HepG2 (cell line): Measurements from ENCODE around the gene SIK3. TPM values are rescaled to one million over a fixed set of nuclear protein-coding genes. Genes with fewer than 3 reads are reported as not detected.

Experiments
- BRD4 ChIP-seq: sonication (generic); formaldehyde crosslinking; IDR thresholded peaks from 2 replicates; pipeline ENCODE4 v1.4.0; 2020; ENCODE audit warnings: missing genetic modification reagents
- GATAD1 ChIP-seq: IDR thresholded peaks from 2 replicates; pipeline ENCODE4 v1.6.1; 2016; ENCODE audit warnings: missing genetic modification reagents, missing compliant biosample characterization
- HOXA9 ChIP-seq: sonication (generic); formaldehyde crosslinking; IDR thresholded peaks from 2 replicates; pipeline ENCODE4 v1.8.1; 2022; ENCODE audit warnings: missing genetic modification reagents, mild to moderate bottlenecking, moderate library complexity, borderline replicate concordance
- JUN ChIP-seq: sonication (generic); formaldehyde crosslinking; IDR thresholded peaks from 2 replicates; pipeline ENCODE4 v1.4.0; 2020; ENCODE audit warnings: mild to moderate bottlenecking, missing genetic modification reagents
- KDM3A ChIP-seq: IDR thresholded peaks from 2 replicates; pipeline ENCODE4 v1.6.1; 2018; ENCODE audit warnings: low read depth, missing compliant biosample characterization
- KDM5B ChIP-seq: sonication (generic); formaldehyde crosslinking; IDR thresholded peaks from 2 replicates; pipeline ENCODE4 v1.4.0; 2020; ENCODE audit warnings: missing genetic modification reagents, mild to moderate bottlenecking, borderline replicate concordance
- KMT2A ChIP-seq: sonication (generic); formaldehyde crosslinking; IDR thresholded peaks from 2 replicates; pipeline ENCODE4 v1.4.0; 2020; ENCODE audit warnings: missing genetic modification reagents
- RBM39 ChIP-seq: fragments of 200-400 bp; formaldehyde crosslinking; IDR thresholded peaks from one replicate; pipeline ENCODE4 v1.6.1; 2018; ENCODE audit warnings: antibody characterized with exemption, mild to moderate bottlenecking, low read depth, low read length; ENCODE audit not compliant: poor library complexity, severe bottlenecking
- ZNF816 ChIP-seq: sonication (generic); formaldehyde crosslinking; IDR thresholded peaks from 2 replicates; pipeline ENCODE4 v1.8.0; 2022; ENCODE audit warnings: missing genetic modification reagents, mild to moderate bottlenecking, borderline replicate concordance
- polyA plus RNA-seq, 8 experiments: library from polyadenylated mRNA; depleted of rRNA in 3 of 8; stranded (reverse) in 7 of 8; unstranded in 1 of 8; fragments of >200 nt; fragmentation: Illumina TruSeq in 4 of 8; extraction: Trizol in 4 of 8; gene quantifications; 2 replicates each; pipeline versions ENCODE4 v1.2.1 to v1.2.3, GENCODE V29; 2011 to 2016; ENCODE audit warnings: low read depth in 4 of 8, missing spikeins in 1 of 8, mixed read lengths in 1 of 8; ENCODE audit not compliant: insufficient read depth in 1 of 8
- total RNA-seq, 5 experiments: library from RNA; depleted of rRNA; stranded (reverse); fragments of >200 nt; fragmentation: Illumina TruSeq; extraction: Trizol; gene quantifications; 2 replicates each; pipeline ENCODE4 v1.2.3, GENCODE V29; 2016; ENCODE audit warnings: low read depth in 1 of 5
- TF ChIP-seq, protein P1 (sequence below): sonication (generic); formaldehyde crosslinking; conservative IDR thresholded peaks from 2 replicates; pipeline ENCODE4 v1.8.0; 2022; ENCODE audit warnings: low read depth, missing genetic modification reagents
- TF ChIP-seq, protein P2 (sequence below): sonication (generic); formaldehyde crosslinking; conservative IDR thresholded peaks from 2 replicates; pipeline ENCODE4 v1.8.0; 2022; ENCODE audit warnings: missing genetic modification reagents
- TF ChIP-seq, protein P3 (sequence below): sonication (generic); formaldehyde crosslinking; conservative IDR thresholded peaks from 2 replicates; pipeline ENCODE4 v1.4.0; 2020; ENCODE audit warnings: missing genetic modification reagents

SIK3 gene
- total and polyA plus RNA-seq, 2 of the 13 experiments (the other 11 are each of a cell fraction or from before 2014, with no cell fraction given): 5.7 to 9.8 TPM

DNA sequence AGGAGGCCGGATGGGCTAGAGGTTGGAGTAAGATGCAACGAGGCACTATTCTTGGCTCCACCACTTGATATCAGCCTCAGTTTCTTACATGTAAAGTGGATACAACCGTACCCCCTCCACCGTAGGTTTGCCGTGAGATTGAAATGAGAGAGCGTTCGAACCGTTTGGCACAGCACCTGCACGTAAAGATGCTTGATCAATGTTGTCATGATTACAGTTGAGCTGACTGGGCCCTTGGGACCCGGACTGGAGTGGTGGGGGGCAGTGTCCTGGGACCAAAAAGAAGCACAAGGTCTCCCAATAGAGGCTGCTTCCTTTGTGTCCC is 264.8 kb downstream of the SIK3 start (continued):
- TF ChIP-seq, protein P1, sequence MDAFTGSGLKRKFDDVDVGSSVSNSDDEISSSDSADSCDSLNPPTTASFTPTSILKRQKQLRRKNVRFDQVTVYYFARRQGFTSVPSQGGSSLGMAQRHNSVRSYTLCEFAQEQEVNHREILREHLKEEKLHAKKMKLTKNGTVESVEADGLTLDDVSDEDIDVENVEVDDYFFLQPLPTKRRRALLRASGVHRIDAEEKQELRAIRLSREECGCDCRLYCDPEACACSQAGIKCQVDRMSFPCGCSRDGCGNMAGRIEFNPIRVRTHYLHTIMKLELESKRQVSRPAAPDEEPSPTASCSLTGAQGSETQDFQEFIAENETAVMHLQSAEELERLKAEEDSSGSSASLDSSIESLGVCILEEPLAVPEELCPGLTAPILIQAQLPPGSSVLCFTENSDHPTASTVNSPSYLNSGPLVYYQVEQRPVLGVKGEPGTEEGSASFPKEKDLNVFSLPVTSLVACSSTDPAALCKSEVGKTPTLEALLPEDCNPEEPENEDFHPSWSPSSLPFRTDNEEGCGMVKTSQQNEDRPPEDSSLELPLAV (CRISPR knock-in tag): 0 out of 2 replicates have a peak, but pooled peaks have one; percentile 9
- TF ChIP-seq JUN (peak; percentile 21), RBM39 (no peak), KDM5B (CRISPR knock-in tag) (0 out of 2 replicates have a peak, but pooled peaks have one; percentile 19), BRD4 (no peak), ZNF816 (CRISPR knock-in tag) (no peak), GATAD1 (CRISPR knock-in tag) (0 out of 2 replicates have a peak, but pooled peaks have one; percentile 11), KMT2A (CRISPR knock-in tag) (0 out of 2 replicates have a peak, but pooled peaks have one; percentile 1), KDM3A (peak; percentile 8; the same call in 1 of the 2 replicates), HOXA9 (CRISPR knock-in tag) (peak; percentile 73; the same call in 1 of the 2 replicates)
- TF ChIP-seq, protein P2, sequence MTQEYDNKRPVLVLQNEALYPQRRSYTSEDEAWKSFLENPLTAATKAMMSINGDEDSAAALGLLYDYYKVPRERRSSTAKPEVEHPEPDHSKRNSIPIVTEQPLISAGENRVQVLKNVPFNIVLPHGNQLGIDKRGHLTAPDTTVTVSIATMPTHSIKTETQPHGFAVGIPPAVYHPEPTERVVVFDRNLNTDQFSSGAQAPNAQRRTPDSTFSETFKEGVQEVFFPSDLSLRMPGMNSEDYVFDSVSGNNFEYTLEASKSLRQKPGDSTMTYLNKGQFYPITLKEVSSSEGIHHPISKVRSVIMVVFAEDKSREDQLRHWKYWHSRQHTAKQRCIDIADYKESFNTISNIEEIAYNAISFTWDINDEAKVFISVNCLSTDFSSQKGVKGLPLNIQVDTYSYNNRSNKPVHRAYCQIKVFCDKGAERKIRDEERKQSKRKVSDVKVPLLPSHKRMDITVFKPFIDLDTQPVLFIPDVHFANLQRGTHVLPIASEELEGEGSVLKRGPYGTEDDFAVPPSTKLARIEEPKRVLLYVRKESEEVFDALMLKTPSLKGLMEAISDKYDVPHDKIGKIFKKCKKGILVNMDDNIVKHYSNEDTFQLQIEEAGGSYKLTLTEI (CRISPR knock-in tag): no peak
- TF ChIP-seq, protein P3, sequence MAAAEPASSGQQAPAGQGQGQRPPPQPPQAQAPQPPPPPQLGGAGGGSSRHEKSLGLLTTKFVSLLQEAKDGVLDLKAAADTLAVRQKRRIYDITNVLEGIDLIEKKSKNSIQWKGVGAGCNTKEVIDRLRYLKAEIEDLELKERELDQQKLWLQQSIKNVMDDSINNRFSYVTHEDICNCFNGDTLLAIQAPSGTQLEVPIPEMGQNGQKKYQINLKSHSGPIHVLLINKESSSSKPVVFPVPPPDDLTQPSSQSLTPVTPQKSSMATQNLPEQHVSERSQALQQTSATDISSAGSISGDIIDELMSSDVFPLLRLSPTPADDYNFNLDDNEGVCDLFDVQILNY (CRISPR knock-in tag): no peak
- TF ChIP-seq, all 625 proteins: peak for 16
